Anterior cingulate cortex (tissue), 58 donors: ENCODE results near the gene RAPGEF6.
"Not testable (repeated sequence)": the region's sequence is repeated elsewhere in the genome, so short reads cannot be mapped to it uniquely, and the experiment has no call there.

Experiments used
- DNase-seq, 58 donors: peaks; one replicate each; lab custom pipeline; 2025; lab: John Stamatoyannopoulos, UW

The RAPGEF6 gene

DNA sequence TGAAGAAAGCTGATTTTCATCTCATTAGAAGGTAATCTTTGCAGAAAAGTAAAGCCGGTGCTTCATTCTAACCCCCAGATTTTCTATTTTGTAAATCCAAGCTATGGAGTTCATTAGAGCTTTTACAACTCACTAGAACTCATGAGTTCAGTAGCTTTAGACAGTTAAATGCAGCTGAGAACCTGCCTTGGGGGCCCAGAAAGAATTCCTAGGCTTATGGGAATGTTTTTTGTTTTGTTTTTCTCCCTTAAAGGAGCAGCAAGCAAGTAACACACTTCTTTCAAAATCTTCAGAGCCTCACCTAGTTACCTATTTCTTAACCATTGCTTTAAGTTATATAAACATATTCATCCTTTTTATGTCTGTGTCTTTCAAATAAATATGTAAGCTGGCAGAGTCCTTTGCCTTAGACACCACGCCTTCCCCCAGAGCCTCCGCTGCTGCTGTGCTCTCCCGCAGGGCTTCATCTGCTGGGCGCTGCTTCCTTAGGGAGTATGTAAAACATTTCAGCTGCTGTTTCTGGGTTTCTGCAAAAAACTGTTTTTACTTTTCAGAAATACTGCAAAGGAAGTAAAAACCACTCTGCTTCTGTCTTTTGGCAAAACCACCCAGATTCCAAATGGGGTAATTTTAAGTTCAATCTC is 238.3 kb downstream of the RAPGEF6 start:
- DNase-seq, result peak in 8 of 58 donors; percentile 3 to 51 (median 14)

DNA sequence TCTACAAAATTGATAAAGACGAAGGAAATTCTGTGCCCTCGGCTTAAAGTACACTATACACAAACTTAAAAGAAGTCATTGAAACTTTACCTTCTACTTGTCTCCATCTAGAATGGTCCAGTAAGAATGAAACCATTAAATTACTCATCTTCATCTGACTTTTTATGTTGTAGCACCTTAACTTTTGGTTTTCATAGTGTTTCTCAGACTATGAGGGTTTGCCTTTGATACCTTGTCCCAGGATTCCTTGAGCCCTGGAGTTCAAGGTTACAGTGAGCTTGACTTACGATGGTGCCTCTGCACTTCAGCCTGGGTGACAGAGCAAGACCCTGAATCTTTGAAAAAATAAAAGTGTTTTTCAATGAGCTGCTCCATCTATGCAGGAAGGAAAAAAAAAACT is 239.0 kb downstream of the RAPGEF6 start:
- no peak for DNase-seq

DNA sequence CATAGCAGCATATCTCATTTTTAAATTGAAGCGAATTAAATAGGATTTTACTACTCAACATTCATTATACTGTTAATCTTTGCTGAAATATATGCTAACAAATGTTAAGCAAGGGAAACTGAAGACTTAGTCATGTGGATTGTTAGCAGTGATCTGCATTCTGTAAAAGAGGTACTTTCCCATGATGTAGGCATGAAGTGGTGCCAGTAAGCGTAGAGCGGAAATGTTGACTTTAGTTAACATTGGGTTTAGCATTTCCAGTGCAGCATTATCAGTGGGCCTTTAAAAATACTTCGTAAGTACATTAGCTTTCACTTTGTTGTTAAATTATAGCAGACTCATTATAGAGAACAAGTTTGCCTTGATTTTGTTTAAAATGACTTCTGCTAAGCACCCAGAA is 240.9 kb downstream of the RAPGEF6 start:
- DNase-seq, result no peak

DNA sequence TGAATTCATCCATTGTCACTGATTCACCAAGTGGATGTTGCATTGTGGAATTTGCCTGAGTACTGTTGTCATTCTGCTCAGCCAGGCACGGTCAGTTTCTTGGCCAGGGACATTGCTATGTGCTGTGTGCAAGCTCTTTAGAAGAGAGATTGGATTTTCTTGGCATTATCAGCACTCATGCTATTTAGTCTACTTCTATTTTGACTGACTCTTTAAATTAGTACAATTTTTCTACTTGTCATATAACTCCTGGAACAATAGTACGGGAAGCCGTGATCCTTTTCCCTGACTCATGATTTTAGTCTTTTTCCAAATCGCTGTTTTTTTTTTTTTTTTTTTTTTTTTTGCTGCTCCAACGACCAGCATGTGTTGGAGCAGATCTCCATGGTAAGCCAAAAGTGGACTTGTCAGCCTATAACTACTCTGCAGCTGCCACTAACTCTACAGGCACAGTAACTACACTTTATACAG is 241.5 kb downstream of the RAPGEF6 start:
- DNase-seq, result peak in 25 of 58 donors; percentile 1 to 64 (median 31)

DNA sequence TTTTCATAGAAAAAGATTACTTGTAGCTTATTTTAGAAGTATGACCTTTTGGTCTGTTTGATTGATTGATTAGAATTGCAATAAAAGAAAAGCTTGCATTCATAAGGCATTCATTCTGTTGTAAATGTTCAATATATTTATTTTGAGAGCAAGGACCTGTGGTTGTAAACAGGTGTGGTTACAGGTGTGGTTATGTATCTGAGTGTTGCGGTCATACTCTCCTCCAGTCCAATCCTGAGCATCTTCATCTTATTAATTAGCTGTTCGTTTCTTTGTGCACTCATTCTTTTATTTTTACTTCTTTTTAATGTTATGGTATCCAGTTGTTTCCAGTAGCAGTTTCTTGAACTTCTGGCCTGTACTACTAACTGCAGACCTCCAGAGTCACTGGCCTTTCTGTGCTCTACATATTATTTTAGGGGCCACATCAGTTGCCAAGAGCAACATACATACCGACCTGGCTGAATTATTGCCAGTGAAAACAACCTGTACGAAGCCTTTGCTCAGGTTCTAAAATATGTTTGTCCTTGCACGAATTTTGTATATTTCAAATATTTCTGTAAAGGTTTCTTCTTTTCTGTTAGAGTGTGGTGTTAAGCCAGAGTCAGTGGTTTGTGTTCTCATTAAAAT is 242.4 kb downstream of the RAPGEF6 start:
- no peak for DNase-seq

DNA sequence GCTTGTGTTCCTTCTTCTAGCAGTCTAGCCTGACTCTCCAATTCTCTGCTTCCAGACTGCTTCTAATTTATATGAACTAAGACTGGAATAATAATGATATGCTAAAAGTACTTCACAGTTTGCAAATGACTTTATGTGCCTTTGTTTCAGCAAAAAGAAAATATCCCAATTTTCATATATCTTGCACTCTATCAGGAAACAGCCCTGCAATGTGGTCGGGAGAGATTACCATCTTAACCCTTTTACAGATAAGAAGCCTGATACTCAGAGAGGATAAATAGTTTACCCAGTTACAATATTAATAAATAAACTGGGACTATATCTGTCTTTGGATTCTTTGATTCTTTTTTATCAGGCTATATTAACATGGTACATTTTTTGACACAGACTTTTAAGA is 245.2 kb downstream of the RAPGEF6 start:
- DNase-seq, result no peak

DNA sequence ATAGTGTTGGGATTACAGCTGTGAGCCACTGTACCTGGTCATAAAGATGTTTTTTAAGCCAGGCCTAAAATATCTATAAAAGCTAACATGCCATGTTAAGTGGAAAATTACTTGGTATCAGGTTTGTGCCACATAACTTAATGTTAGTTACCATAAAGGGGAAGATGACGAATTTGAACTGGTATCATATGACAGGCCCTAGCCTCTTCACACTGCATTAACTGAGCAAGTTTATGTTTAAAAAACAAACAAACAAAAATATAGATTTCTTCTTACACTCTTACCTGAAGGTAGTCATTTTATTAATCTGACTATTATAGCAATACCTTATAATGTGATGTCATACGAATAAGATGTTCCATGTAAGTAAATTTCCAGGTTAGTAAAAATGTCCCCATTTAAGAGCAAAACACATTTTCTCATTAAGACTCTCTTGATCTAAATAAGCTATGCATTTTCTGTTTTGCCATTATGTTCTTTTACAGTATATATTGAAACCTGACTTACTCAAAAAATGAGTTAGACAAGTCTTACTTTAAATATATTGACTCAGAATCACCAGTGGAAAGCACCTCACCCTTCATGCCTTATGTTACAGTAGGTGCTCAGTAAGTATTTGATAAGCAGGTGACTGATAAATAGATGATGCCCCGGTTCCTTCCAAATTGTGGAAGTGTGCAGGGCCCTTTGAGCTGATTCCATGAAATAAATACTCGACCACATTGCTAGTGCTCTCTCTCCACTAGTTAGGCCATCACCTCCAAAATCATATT is 245.7 kb downstream of the RAPGEF6 start:
- DNase-seq, result no peak

DNA sequence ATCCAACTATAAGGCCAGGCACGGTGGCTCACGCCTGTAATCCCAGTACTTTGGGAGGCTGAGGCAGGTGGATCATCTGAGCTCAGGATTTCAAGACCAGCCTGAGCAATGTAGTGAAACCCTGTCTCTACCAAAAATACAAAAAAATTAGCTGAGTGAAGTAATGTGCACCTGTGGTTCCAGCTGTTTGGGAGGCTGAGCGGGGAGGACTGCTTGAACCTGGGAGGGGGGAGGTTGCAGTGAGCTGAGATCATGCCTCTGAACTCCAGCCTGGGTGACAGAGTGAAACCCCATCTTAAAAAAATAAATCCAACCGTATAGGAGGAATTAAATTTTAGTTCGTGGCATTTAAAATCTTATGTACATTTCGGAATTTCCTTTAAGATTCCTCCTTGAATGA is 247.8 kb downstream of the RAPGEF6 start:
- DNase-seq, result no peak

DNA sequence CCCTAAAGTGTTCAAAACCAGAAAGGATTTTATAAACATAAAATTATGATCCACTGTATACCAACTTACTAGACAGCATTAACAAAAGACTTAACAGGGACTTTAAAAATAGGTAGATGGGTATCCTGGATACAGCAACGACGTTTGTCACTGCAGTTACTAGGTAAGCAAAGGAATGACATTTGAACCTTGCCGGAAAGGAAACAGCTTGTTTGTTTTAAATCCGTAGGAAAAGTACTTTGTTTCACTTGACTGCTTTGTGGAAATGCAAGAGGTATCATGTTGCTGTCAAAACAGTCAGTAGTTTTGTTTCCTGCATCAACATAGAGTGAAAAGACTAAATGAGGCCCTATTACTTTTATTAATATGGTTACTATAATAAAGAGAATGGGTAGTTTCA is 248.2 kb downstream of the RAPGEF6 start:
- no peak for DNase-seq

DNA sequence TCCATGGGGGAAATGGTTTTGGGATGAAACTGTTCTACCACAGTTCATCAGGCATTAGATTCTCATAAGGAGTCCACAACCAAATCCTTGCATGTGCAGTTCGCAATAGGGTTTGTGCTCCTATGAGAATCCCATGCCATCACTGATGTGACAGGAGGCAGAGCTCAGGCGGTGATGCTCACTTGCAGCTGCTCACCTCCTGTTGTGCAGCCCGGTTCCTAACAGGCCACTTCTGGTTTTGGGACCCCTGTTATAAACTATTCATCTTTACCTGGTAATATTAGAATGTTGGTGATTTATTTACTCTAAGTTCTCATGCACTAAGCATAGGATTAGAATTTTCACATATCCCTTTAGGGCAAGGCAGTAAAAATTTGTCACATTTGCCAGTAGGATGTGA is 248.9 kb downstream of the RAPGEF6 start:
- no peak for DNase-seq

DNA sequence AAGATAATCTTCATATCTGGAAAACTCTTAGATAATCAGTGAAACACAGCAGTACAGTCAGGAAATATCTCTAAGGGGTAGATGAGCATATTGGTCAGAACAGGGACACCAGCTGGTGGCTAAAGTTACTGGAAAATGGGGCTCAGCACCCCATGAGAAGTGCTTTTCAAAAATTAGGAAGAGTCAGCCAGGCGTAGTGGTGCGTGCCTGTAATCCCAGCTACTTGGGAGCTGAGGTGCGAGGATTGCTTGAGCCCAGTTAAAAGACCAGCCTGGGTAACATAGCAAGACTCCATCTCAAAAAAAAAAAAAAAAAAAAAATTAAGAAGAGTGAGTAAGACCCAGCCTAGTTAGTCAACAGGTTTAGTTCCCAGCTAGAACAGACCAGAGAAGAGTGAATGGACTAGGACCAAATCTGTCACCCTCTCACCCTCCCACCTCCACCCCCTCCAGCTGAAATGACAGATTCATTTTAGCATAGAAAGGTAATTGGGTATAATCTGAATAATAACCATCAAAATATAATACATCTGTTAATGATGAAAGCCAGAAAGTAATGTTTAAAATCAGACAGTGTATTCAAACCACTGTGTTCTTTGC is 250.3 kb downstream of the RAPGEF6 start:
- DNase-seq, result no peak

DNA sequence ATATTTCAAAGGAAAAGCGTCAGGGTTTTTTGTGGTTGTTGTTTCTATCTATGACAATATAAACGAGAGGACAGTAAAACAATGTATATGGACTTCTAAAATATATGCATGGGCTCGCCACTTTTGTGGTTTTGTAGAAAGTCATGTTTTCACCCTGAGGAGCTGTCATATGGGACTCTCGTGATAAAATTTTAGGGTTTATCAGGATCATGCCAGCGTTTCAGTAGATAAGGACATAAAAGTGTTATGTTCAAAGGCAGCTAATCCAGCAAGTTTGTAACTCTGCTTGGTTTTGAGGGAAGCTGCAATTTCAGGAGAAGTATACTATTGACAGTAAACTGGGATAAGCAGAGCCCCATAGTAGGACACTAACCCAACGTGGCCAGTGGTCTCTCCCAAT is 250.9 kb downstream of the RAPGEF6 start:
- DNase-seq, result no peak

DNA sequence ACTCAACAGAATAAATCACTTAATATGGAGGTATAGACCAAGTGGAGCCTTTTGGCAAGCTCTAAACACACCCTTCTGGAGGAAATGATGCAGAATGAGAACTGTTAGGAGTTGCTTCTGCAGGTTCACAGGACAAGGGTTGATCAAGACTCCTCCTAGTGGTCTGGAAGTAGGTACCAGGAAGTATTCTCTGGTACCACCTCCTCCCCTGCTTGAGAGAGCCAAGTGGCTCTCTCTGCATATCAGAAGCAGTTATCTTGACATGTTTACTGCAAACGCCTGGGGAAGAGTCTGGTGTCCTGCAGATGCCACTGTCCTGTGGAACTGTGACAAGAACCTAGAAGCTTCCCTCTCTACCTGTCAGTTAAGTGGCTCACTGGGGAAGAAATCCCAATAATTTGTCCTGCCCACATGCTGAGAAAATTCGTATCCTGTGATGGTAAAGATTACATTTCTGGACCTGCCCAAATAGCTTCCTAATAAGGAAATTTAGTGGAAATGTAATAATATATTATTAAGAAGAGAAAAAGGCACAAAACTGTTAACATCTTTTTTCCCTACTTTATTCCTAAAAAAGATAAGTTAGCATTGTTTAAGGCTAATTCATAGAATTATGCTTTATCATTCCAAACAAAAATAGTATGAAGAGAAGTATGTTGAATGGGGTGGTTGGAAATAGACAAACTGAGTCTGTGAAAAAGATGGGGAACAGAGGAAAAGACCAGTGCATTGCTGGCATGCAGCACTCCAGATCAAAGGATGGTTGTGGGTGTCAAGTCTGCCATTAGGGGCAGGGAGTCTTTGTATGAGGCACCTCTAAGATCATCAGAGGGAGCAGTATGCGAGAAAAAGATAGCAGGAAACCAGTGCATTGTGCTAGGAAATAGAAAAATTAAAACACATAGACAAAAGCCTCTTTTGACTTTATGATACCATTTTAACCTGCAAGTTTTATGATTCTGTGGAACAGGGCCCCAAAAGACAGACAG is 252.3 kb downstream of the RAPGEF6 start:
- peak in 4 of 58 donors; percentile 12 to 33 (median 19) for DNase-seq

DNA sequence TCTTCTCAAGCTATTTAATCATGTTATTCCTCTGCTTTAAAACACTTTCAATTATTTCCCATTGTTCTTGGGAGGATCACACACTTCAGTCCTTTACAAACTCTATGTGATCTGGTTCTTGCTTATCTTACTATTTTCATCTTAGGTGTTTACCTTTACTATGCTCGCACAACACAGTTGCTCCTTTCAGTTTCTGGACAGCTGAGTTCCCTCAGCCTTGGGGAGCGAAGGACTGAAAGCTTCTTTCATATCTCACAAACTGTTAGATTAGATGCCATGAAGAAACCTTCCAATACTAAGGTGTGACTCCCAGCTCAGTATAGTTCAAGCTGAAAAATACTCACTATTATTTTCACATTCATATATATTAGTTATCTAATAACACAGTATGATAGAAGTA is 253.3 kb downstream of the RAPGEF6 start:
- no peak for DNase-seq

DNA sequence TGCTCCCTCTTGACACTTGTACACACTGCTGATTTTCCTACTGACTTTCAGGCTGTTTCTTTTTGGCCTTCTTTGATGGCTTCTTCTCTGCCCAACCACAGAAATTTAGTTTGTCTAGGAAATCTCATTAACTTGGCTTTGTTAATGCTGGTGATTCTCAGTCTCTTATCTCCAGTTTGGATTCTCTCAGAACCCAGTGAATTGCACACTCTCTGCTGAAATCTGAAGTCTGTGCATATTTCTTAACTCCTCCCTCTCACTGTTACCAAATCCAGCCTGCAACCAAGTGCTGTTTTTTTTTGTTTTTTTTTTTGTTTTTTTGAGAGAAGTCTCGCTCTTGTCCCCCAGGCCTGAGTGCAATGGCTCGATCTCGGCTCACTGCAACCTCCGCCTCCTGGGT is 254.0 kb downstream of the RAPGEF6 start:
- no peak for DNase-seq

DNA sequence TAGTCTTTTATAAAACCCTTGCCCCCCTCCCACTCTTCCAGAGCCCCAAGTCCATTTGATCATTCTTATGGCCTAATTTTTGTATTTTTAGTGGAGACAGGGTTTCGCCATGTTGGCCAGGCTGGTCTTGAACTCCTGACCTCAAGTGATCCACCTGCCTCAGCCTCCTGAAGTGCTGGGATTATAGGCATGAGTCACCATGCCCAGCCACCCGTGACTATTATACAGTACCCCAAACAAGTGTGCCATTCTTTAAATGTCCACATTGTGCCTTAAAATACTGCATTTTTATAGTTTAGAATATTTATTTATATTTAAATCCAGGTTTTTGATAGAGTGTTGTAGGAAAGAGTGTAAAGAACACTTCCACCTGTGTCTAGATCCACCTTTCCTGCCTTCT is 254.8 kb downstream of the RAPGEF6 start:
- DNase-seq, result not testable (repeated sequence)

DNA sequence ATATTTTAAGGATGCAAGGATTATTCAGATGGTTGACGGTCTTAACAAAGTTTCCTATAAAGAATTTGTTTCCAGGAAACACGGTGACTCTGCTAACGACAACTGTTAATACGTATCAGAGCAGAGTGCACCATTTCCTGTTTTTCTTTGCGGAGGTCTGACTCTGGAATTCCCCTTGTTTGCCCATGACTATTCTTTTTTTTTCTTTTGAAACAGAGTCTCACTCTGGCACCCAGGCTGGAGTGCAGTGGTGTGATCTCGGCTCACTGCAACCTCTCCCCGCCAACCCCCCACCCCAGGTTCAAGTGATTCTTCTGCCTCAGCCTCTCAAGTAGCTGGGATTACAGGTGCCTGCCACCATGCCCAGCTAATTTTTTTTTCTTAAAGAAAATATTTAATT is 255.3 kb downstream of the RAPGEF6 start:
- DNase-seq, result no peak

DNA sequence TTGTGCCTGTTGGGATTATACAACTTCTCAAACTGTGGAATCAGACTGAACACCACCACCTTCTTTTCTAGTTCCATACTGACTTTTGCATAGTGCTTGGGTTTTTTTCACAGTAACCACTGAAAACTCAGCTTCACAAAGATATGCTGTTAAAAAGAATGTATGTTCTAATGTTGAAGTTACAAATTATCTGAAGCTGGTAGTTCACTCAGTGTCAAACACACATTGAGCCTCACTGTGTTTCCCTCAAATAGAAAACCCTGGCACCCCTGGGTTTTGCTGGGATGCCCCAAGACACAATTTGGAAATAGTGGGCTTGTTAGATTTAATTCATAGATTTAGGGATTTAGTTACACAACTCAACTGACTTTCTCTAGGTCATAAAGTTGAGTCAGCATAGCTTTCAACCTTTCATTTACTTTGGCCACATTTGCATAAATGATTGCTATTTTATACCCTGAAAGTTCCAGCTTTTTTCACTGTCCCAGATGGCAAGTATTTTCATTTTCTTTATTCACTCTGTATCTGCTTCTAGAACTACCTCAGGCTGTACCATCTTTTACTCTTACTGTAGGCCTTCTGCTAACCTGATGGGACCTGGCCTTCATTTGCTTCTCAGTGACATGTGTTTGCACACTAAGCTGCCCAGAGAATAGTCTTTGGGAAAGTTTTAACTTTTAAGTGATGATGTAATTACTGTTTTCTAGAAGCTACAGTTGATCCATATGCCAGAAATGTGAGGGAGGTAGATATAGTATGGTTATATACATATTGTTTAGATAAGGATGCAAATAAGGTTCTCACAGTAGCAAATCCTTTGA is 256.1 kb downstream of the RAPGEF6 start:
- DNase-seq, result no peak

DNA sequence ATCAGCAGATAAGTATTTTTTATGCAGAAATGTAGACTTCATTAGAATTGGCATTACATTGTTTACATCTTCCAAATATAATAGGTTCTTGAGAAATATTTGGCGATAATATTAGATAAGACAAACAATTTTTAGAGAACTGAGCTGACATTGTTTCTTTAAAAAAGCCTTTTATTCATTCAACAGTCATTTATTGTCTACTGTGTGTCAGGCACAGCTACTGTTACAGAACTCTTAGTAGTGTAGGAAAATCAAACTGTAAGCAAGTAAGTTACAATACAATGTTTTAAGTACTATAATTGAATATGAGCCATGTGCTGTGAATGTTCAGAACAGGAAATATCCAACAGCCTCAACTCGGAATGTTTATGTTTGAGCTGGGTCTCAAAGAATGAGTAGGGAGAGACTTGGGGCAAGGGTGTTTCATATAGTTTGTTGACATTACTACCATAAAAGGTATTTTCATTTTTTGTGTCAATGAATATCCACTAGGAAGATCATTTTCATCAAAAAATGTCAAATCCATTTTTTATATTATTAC is 257.2 kb downstream of the RAPGEF6 start:
- DNase-seq, result no peak
